ENCODE data around the gene ARMC9.

GRCh38 chr2:231239751-231240150 is 41.3 kb downstream of the ARMC9 start:
- no peak for TF ChIP-seq CTCF (IDR thresholded peaks at IDR 0.05)
- no peak for TF ChIP-seq EP300 (IDR thresholded peaks at IDR 0.05)
- no peak for TF ChIP-seq POLR2A (IDR thresholded peaks at IDR 0.05)

All from upper lobe of left lung (tissue), 4 donors.